Measurements from ENCODE around the gene SLC38A3. TPM values are rescaled to one million over a fixed set of nuclear protein-coding genes. Genes with fewer than 3 reads are reported as not detected.
"Not testable (repeated sequence)": the region's sequence is repeated elsewhere in the genome, so short reads cannot be mapped to it uniquely, and the experiment has no call there.

SLC38A3 gene
- total RNA-seq, 1 experiment from 2014 or later: 6.0 TPM

- TF ChIP-seq SIN3A (IDR thresholded peaks at IDR 0.05; ENCODE audit: borderline replicate concordance, insufficient read depth, low read depth, low read length): no peak
- TF ChIP-seq CTCF (IDR thresholded peaks at IDR 0.05): no peak
- no peak for TF ChIP-seq REST (IDR thresholded peaks at IDR 0.05; ENCODE audit: insufficient read depth in 1 of 2, low read depth in 2 of 2, low read length in 1 of 2)
- no peak for TF ChIP-seq POLR2AphosphoS5 (IDR thresholded peaks at IDR 0.05; ENCODE audit: low read depth, low read length)
- TF ChIP-seq TCF7L2 (IDR thresholded peaks at IDR 0.05; ENCODE audit: low read depth, low read length): no peak
- no peaks in the 10 kb centered on the region for H3K36me3 ChIP-seq (ENCODE audit: control insufficient read depth, insufficient read depth, low read length)
- POLR2A ChIA-PET: no interaction called here
- intact Hi-C loops (cut with micrococcal nuclease; ENCODE audit: unreplicated experiment): loop anchor here (10.0 kb wide), 1 partner anchor 66 kb away; the partner anchor contains the start of gene GNAT1
- no peaks in the 10 kb centered on the region for H3K27me3 ChIP-seq (ENCODE audit: control insufficient read depth, insufficient read depth, low read length)
- ATAC-seq (no peak), DNase-seq (ENCODE audit: low read depth, low spot score) (no peak)
- in situ Hi-C loops (cut with HindIII; ENCODE audit: low pct_unique_long_range_greater_than_20kb, low sequenced_read_pairs): no loop called here
- CTCF ChIA-PET: no interaction called here
- peak overlapping the region; percentile 72; the same call in 1 of the 2 replicates for H3K27ac ChIP-seq (ENCODE audit: low read length)
- H3K9me3 ChIP-seq (ENCODE audit: control insufficient read depth, insufficient read depth, low read depth, low read length): no peaks in the 10 kb centered on the region
- peak overlapping the region; percentile 39 to 51; a peak in 3 of 4 replicates for H3K4me3 ChIP-seq (ENCODE audit: low read depth in 2 of 2, low read length in 2 of 2)
- no TSS peak for BruUV-seq (replicated peaks)
- peaks cover 9% of the 10 kb centered on the region for H3K4me1 ChIP-seq (ENCODE audit: control insufficient read depth, insufficient read depth, low read length)
Measured at GRCh38 chr3:50260942-50261441, 55.9 kb downstream of the SLC38A3 start.

- intact Hi-C loops (cut with micrococcal nuclease; ENCODE audit: unreplicated experiment) (loop anchor here (10.0 kb wide), 1 partner anchor 67 kb away; the partner anchor contains the start of gene GNAT1), in situ Hi-C loops (cut with HindIII; ENCODE audit: low pct_unique_long_range_greater_than_20kb, low sequenced_read_pairs) (no loop called here)
- TF ChIP-seq SIN3A (IDR thresholded peaks at IDR 0.05; ENCODE audit: borderline replicate concordance, insufficient read depth, low read depth, low read length): no peak
- CTCF ChIA-PET: no interaction called here
- DNase-seq (ENCODE audit: low read depth, low spot score) (no peak), ATAC-seq (no peak)
- no peak overlapping the region for H3K27ac ChIP-seq (ENCODE audit: low read length)
- H3K4me1 ChIP-seq (ENCODE audit: control insufficient read depth, insufficient read depth, low read length): peaks cover 9% of the 10 kb centered on the region
- no TSS peak for BruUV-seq (replicated peaks)
- H3K9me3 ChIP-seq (ENCODE audit: control insufficient read depth, insufficient read depth, low read depth, low read length): no peaks in the 10 kb centered on the region
- no peaks in the 10 kb centered on the region for H3K27me3 ChIP-seq (ENCODE audit: control insufficient read depth, insufficient read depth, low read length)
- H3K4me3 ChIP-seq (ENCODE audit: low read depth in 2 of 2, low read length in 2 of 2): no peak overlapping the region
- no peaks in the 10 kb centered on the region for H3K36me3 ChIP-seq (ENCODE audit: control insufficient read depth, insufficient read depth, low read length)
- POLR2A ChIA-PET: no interaction called here
Measured at GRCh38 chr3:50261505-50261904, 56.4 kb downstream of the SLC38A3 start.

- H3K9me3 ChIP-seq (ENCODE audit: control insufficient read depth, insufficient read depth, low read depth, low read length); H3K4me3 ChIP-seq (ENCODE audit: low read depth in 2 of 2, low read length in 2 of 2); H3K27ac ChIP-seq (ENCODE audit: low read length); POLR2A ChIA-PET; ATAC-seq; CTCF ChIA-PET; H3K27me3 ChIP-seq (ENCODE audit: control insufficient read depth, insufficient read depth, low read length); H3K36me3 ChIP-seq (ENCODE audit: control insufficient read depth, insufficient read depth, low read length); DNase-seq (ENCODE audit: low read depth, low spot score); BruUV-seq (replicated peaks); H3K4me1 ChIP-seq (ENCODE audit: control insufficient read depth, insufficient read depth, low read length); in situ Hi-C loops (cut with HindIII; ENCODE audit: low pct_unique_long_range_greater_than_20kb, low sequenced_read_pairs): not testable (repeated sequence)
- intact Hi-C loops (cut with micrococcal nuclease; ENCODE audit: unreplicated experiment): loop anchor here (10.0 kb wide), 1 partner anchor 67 kb away; the partner anchor contains the start of gene GNAT1
Measured at GRCh38 chr3:50262200-50262599, 57.1 kb downstream of the SLC38A3 start.

Measured in Panc1 (cell line).